DMS153 treated with DMSO at 0.1 percent for 48 hours (cell line): ENCODE data around the gene NTN4.
A peak's percentile ranks its signal among the peaks of the same experiment; 100 is the strongest.
"Not testable (repeated sequence)": the region's sequence is repeated elsewhere in the genome, so short reads cannot be mapped to it uniquely, and the experiment has no call there.

Experiments used
- DNase-seq: peaks from one replicate; lab custom pipeline; 2025; ENCODE audit not compliant: unreplicated experiment; lab: John Stamatoyannopoulos, UW

NTN4 gene

GRCh38 chr12:95671265-95671664, 119.3 kb downstream of the NTN4 start:
- no peak for DNase-seq

GRCh38 chr12:95663525-95663924, 127.0 kb downstream of the NTN4 start:
- no peak for DNase-seq

- DNase-seq = no peak
Measured at GRCh38 chr12:95661360-95661759, 129.2 kb downstream of the NTN4 start.

- DNase-seq = no peak
Measured at GRCh38 chr12:95658386-95658785, 132.2 kb downstream of the NTN4 start.

- DNase-seq = not testable (repeated sequence)
Measured at GRCh38 chr12:95654665-95655064, 135.9 kb downstream of the NTN4 start.

GRCh38 chr12:95653771-95654546, 136.6 kb downstream of the NTN4 start:
- no peak for DNase-seq

- no peak for DNase-seq
Measured at GRCh38 chr12:95651681-95652080, 138.9 kb downstream of the NTN4 start.

- no peak for DNase-seq
Measured at GRCh38 chr12:95648990-95649791, 141.4 kb downstream of the NTN4 start.

GRCh38 chr12:95646781-95647190, 143.8 kb downstream of the NTN4 start:
- no peak for DNase-seq

GRCh38 chr12:95643256-95643655, 147.3 kb downstream of the NTN4 start:
- no peak for DNase-seq

- DNase-seq = no peak
Measured at GRCh38 chr12:95642583-95642982, 148.0 kb downstream of the NTN4 start.

GRCh38 chr12:95641299-95641952, 149.1 kb downstream of the NTN4 start:
- no peak for DNase-seq

GRCh38 chr12:95640516-95640915, 150.0 kb downstream of the NTN4 start:
- DNase-seq = no peak

GRCh38 chr12:95637471-95638155, 153.0 kb downstream of the NTN4 start:
- DNase-seq = no peak

- DNase-seq = no peak
Measured at GRCh38 chr12:95637010-95637409, 153.6 kb downstream of the NTN4 start.

- DNase-seq = peak; percentile 65
Measured at GRCh38 chr12:95634622-95635621, 155.6 kb downstream of the NTN4 start.

GRCh38 chr12:95633732-95634465, 156.7 kb downstream of the NTN4 start:
- DNase-seq = no peak

- DNase-seq = no peak
Measured at GRCh38 chr12:95633049-95633731, 157.4 kb downstream of the NTN4 start.

- no peak for DNase-seq
Measured at GRCh38 chr12:95630496-95630895, 160.1 kb downstream of the NTN4 start.
